Ureter (tissue), 1 donor: Measurements from ENCODE around the gene UPK1B. TPM values are rescaled to one million over a fixed set of nuclear protein-coding genes. Genes with fewer than 3 reads are reported as not detected.

Experiments used
- total RNA-seq: library from RNA; stranded (reverse); gene quantifications from one replicate; pipeline ENCODE4 v1.2.4, GENCODE V29; 2023
- donor health status: DM: yes; HTN: yes; CAD: no.

Gene UPK1B
- total RNA-seq, 1 donor from 2014 or later = 110 TPM

Other genes with a start within 250 kb of the UPK1B start
- 2.0 TPM for gene IGSF11, start 138.8 kb upstream of the UPK1B start, total RNA-seq
- gene TEX55, start 27.4 kb upstream of the UPK1B start, total RNA-seq = not detected
- 55.4 TPM for gene B4GALT4, start 67.3 kb downstream of the UPK1B start, total RNA-seq
- gene ARHGAP31, start 120.8 kb downstream of the UPK1B start, total RNA-seq = 25.4 TPM